Cerebellar cortex (tissue), 1 donor: ENCODE results near the gene GPT2.

Source experiments
- DNase-seq: peaks from one replicate; pipeline ENCODE4 v3.0.0-alpha.2; 2015; ENCODE audit warnings: low spot score

Gene GPT2

GRCh38 chr16:46968063-46968435 lies 83.9 kb downstream of the GPT2 start:
- no peak for DNase-seq

GRCh38 chr16:46970089-46970488 lies 85.9 kb downstream of the GPT2 start:
- DNase-seq: peak; percentile 10

GRCh38 chr16:46971271-46971670 lies 87.1 kb downstream of the GPT2 start:
- DNase-seq: no peak

GRCh38 chr16:46972429-46973206 lies 88.5 kb downstream of the GPT2 start:
- DNase-seq: peak; percentile 33

- DNase-seq: peak; percentile 90
Measured at GRCh38 chr16:46973207-46973995, 89.2 kb downstream of the GPT2 start, which contains the start of gene DNAJA2. Gene DNAJA2, minus strand, starts transcription at chr16:46973674. Its CDS starts 102 bp downstream, at chr16:46973572.

- no peak for DNase-seq
Measured at GRCh38 chr16:46973996-46974324, 89.8 kb downstream of the GPT2 start.

- DNase-seq: peak; percentile 33
Measured at GRCh38 chr16:46974352-46974751, 90.2 kb downstream of the GPT2 start.

GRCh38 chr16:46975165-46975564 lies 91.0 kb downstream of the GPT2 start:
- DNase-seq: no peak

GRCh38 chr16:46975908-46976470 lies 91.8 kb downstream of the GPT2 start:
- DNase-seq: no peak

- no peak for DNase-seq
Measured at GRCh38 chr16:46976550-46976949, 92.4 kb downstream of the GPT2 start.
